IgD-negative memory B cell (primary cell): ENCODE data around the gene CCDC197. TPM values are rescaled to one million over a fixed set of nuclear protein-coding genes. Genes with fewer than 3 reads are reported as not detected.

Source experiments
- H3K27ac Mint-ChIP-seq, 3 donors: one replicate each; pipeline ENCODE4 v1.8.0; 2020 to 2022; ENCODE audit warnings: mild to moderate bottlenecking in 3 of 3, mixed read lengths in 3 of 3, moderate library complexity in 1 of 3
- H3K27me3 Mint-ChIP-seq: one replicate; pipeline ENCODE4 v1.8.0; 2021; ENCODE audit warnings: mixed read lengths
- H3K36me3 Mint-ChIP-seq: one replicate; pipeline ENCODE4 v1.8.0; 2020; ENCODE audit warnings: mild to moderate bottlenecking, mixed read lengths
- H3K4me1 Mint-ChIP-seq, 3 donors: one replicate each; pipeline ENCODE4 v1.8.0; 2020 to 2022; ENCODE audit warnings: mixed read lengths in 3 of 3, mild to moderate bottlenecking in 1 of 3
- H3K4me3 Mint-ChIP-seq, 4 donors: one replicate each; pipeline ENCODE4 v1.8.0; 2020 to 2022; ENCODE audit warnings: mild to moderate bottlenecking in 4 of 4, mixed read lengths in 4 of 4, moderate library complexity in 3 of 4
- H3K9me3 Mint-ChIP-seq, 3 donors: one replicate each; pipeline ENCODE4 v1.8.0; 2020 to 2021; ENCODE audit warnings: mixed read lengths in 3 of 3, mild to moderate bottlenecking in 1 of 3
- polyA plus RNA-seq: library from polyadenylated mRNA; unstranded; fragments of 300-500 nt; fragmentation: Illumina TruSeq; gene quantifications from one replicate; pipeline ENCODE4 v1.2.3, GENCODE V29; 2021

The CCDC197 gene
- polyA plus RNA-seq, 1 donor from 2014 or later: not detected

- H3K36me3 Mint-ChIP-seq: peaks cover 3% of the 10 kb centered on the region
- H3K27ac Mint-ChIP-seq: no peak overlapping the region
- H3K27me3 Mint-ChIP-seq: peaks cover 23% of the 10 kb centered on the region
- no peaks in the 10 kb centered on the region for H3K9me3 Mint-ChIP-seq
- H3K4me1 Mint-ChIP-seq: peaks cover 6 to 9% (median 6%) of the 10 kb centered on the region in 3 donors
- H3K4me3 Mint-ChIP-seq: peak overlapping the region; percentile 34 to 77 (median 64)
Measured at GRCh38 chr14:94026889-94027469, 29.9 kb downstream of the CCDC197 start.

- no peak overlapping the region for H3K27ac Mint-ChIP-seq
- H3K4me1 Mint-ChIP-seq: peaks cover 6 to 9% (median 6%) of the 10 kb centered on the region in 3 donors
- peaks cover 3% of the 10 kb centered on the region for H3K36me3 Mint-ChIP-seq
- peaks cover 18% of the 10 kb centered on the region for H3K27me3 Mint-ChIP-seq
- no peaks in the 10 kb centered on the region for H3K9me3 Mint-ChIP-seq
- peak overlapping the region; percentile 34 to 85 (median 64) for H3K4me3 Mint-ChIP-seq
Measured at GRCh38 chr14:94027566-94028449, 30.7 kb downstream of the CCDC197 start.

GRCh38 chr14:94028450-94028826, 31.3 kb downstream of the CCDC197 start:
- Mint-ChIP-seq H3K27ac (no peak overlapping the region), H3K4me1 (peaks cover 6 to 8% (median 6%) of the 10 kb centered on the region in 3 donors), H3K4me3 (peak overlapping the region in 2 of 4 donors; percentile 11 to 85), H3K36me3 (peaks cover 3% of the 10 kb centered on the region), H3K27me3 (peaks cover 14% of the 10 kb centered on the region), H3K9me3 (no peaks in the 10 kb centered on the region)

GRCh38 chr14:94029265-94029664, 32.2 kb downstream of the CCDC197 start:
- peaks cover 6 to 8% (median 6%) of the 10 kb centered on the region in 3 donors for H3K4me1 Mint-ChIP-seq
- H3K9me3 Mint-ChIP-seq: no peaks in the 10 kb centered on the region
- no peak overlapping the region for H3K27ac Mint-ChIP-seq
- peak overlapping the region in 2 of 4 donors; percentile 11 to 52 for H3K4me3 Mint-ChIP-seq
- peaks cover 3% of the 10 kb centered on the region for H3K36me3 Mint-ChIP-seq
- H3K27me3 Mint-ChIP-seq: peaks cover 10% of the 10 kb centered on the region

- Mint-ChIP-seq H3K9me3 (no peaks in the 10 kb centered on the region), H3K27me3 (peaks cover 7% of the 10 kb centered on the region), H3K4me1 (peaks cover 6 to 8% (median 6%) of the 10 kb centered on the region in 3 donors), H3K4me3 (no peak overlapping the region), H3K36me3 (peaks cover 3% of the 10 kb centered on the region), H3K27ac (no peak overlapping the region)
Measured at GRCh38 chr14:94029671-94030203, 32.6 kb downstream of the CCDC197 start.

- Mint-ChIP-seq H3K27ac (peak overlapping the region in 1 of 3 donors; percentile 33), H3K4me3 (no peak overlapping the region), H3K9me3 (no peaks in the 10 kb centered on the region), H3K27me3 (peaks cover 3% of the 10 kb centered on the region), H3K4me1 (peaks cover 6 to 8% (median 6%) of the 10 kb centered on the region in 3 donors), H3K36me3 (peaks cover 3% of the 10 kb centered on the region)
Measured at GRCh38 chr14:94030571-94030970, 33.5 kb downstream of the CCDC197 start.

- H3K36me3 Mint-ChIP-seq: peaks cover 3% of the 10 kb centered on the region
- no peak overlapping the region for H3K27ac Mint-ChIP-seq
- no peak overlapping the region for H3K4me3 Mint-ChIP-seq
- H3K4me1 Mint-ChIP-seq: peaks cover 0 to 2% (median 0%) of the 10 kb centered on the region in 3 donors
- no peaks in the 10 kb centered on the region for H3K9me3 Mint-ChIP-seq
- no peaks in the 10 kb centered on the region for H3K27me3 Mint-ChIP-seq
Measured at GRCh38 chr14:94031161-94031882, 34.2 kb downstream of the CCDC197 start.

- H3K27ac Mint-ChIP-seq: no peak overlapping the region
- no peaks in the 10 kb centered on the region for H3K27me3 Mint-ChIP-seq
- peaks cover 0 to 2% (median 2%) of the 10 kb centered on the region in 3 donors for H3K4me1 Mint-ChIP-seq
- no peak overlapping the region for H3K4me3 Mint-ChIP-seq
- no peaks in the 10 kb centered on the region for H3K9me3 Mint-ChIP-seq
- H3K36me3 Mint-ChIP-seq: peaks cover 3% of the 10 kb centered on the region
Measured at GRCh38 chr14:94031883-94032279, 34.8 kb downstream of the CCDC197 start.

GRCh38 chr14:94034886-94035285, 37.8 kb downstream of the CCDC197 start:
- Mint-ChIP-seq H3K4me1 (peaks cover 0 to 5% (median 0%) of the 10 kb centered on the region in 3 donors), H3K9me3 (no peaks in the 10 kb centered on the region), H3K27me3 (no peaks in the 10 kb centered on the region), H3K36me3 (no peaks in the 10 kb centered on the region), H3K27ac (no peak overlapping the region), H3K4me3 (no peak overlapping the region)

GRCh38 chr14:94036313-94037167, 39.4 kb downstream of the CCDC197 start:
- Mint-ChIP-seq H3K4me3 (no peak overlapping the region), H3K27ac (peak overlapping the region in 2 of 3 donors; percentile 29 to 31), H3K4me1 (peaks cover 0 to 5% (median 0%) of the 10 kb centered on the region in 3 donors), H3K27me3 (no peaks in the 10 kb centered on the region), H3K9me3 (no peaks in the 10 kb centered on the region), H3K36me3 (no peaks in the 10 kb centered on the region)

GRCh38 chr14:94037954-94038353, 40.9 kb downstream of the CCDC197 start:
- H3K27ac Mint-ChIP-seq: no peak overlapping the region
- H3K36me3 Mint-ChIP-seq: no peaks in the 10 kb centered on the region
- H3K27me3 Mint-ChIP-seq: no peaks in the 10 kb centered on the region
- H3K9me3 Mint-ChIP-seq: no peaks in the 10 kb centered on the region
- H3K4me1 Mint-ChIP-seq: peaks cover 0 to 5% (median 0%) of the 10 kb centered on the region in 3 donors
- no peak overlapping the region for H3K4me3 Mint-ChIP-seq

- H3K27ac Mint-ChIP-seq: no peak overlapping the region
- no peaks in the 10 kb centered on the region for H3K9me3 Mint-ChIP-seq
- peaks cover 0 to 5% (median 0%) of the 10 kb centered on the region in 3 donors for H3K4me1 Mint-ChIP-seq
- no peaks in the 10 kb centered on the region for H3K27me3 Mint-ChIP-seq
- no peaks in the 10 kb centered on the region for H3K36me3 Mint-ChIP-seq
- no peak overlapping the region for H3K4me3 Mint-ChIP-seq
Measured at GRCh38 chr14:94038510-94038909, 41.4 kb downstream of the CCDC197 start.

- Mint-ChIP-seq H3K27ac (no peak overlapping the region), H3K4me3 (no peak overlapping the region), H3K9me3 (no peaks in the 10 kb centered on the region), H3K4me1 (peaks cover 0 to 5% (median 0%) of the 10 kb centered on the region in 3 donors), H3K36me3 (no peaks in the 10 kb centered on the region), H3K27me3 (no peaks in the 10 kb centered on the region)
Measured at GRCh38 chr14:94038921-94039629, 42.0 kb downstream of the CCDC197 start.
